Astrocyte (in vitro differentiated cells and primary cell): Measurements from ENCODE around the gene PPRC1. TPM values are rescaled to one million over a fixed set of nuclear protein-coding genes. Genes with fewer than 3 reads are reported as not detected.

ENCODE experiments used
- DNase-seq: peaks from one replicate; pipeline ENCODE4 v3.0.0-alpha.2; 2010; ENCODE audit warnings: low read depth
- FAIRE-seq: peaks from 2 replicates; lab custom pipeline; 2011; peaks lifted over from hg19 to GRCh38; lab: Jason Lieb, UNC
- H2AFZ ChIP-seq: 2 replicates; pipeline ENCODE4 v1.6.0; 2012; ENCODE audit warnings: low read depth, low read length, inconsistent platforms
- H3K27ac ChIP-seq: 2 replicates; pipeline ENCODE4 v1.5.1; 2011; ENCODE audit warnings: low read depth, low read length, inconsistent platforms
- H3K27me3 ChIP-seq: 2 replicates; pipeline ENCODE4 v1.6.0; 2011; ENCODE audit warnings: low read length, inconsistent platforms; ENCODE audit not compliant: insufficient read depth
- H3K36me3 ChIP-seq: 2 replicates; pipeline ENCODE4 v1.5.1; 2011; ENCODE audit warnings: low read length, inconsistent platforms; ENCODE audit not compliant: insufficient read depth
- H3K4me1 ChIP-seq: 2 replicates; pipeline ENCODE4 v1.5.1; 2011; ENCODE audit warnings: low read length, inconsistent platforms; ENCODE audit not compliant: insufficient read depth
- H3K4me2 ChIP-seq: 2 replicates; pipeline ENCODE4 v1.6.0; 2012; ENCODE audit warnings: low read length, inconsistent platforms
- H3K4me3 ChIP-seq: 2 replicates; pipeline ENCODE4 v1.5.1; 2011; ENCODE audit warnings: low read depth, mild to moderate bottlenecking, low read length, inconsistent platforms; ENCODE audit not compliant: insufficient read depth
- H3K79me2 ChIP-seq: 2 replicates; pipeline ENCODE4 v1.6.0; 2012; ENCODE audit warnings: mild to moderate bottlenecking, low read length, inconsistent platforms; ENCODE audit not compliant: insufficient read depth
- H3K9ac ChIP-seq: 2 replicates; pipeline ENCODE4 v1.6.0; 2012; ENCODE audit warnings: mild to moderate bottlenecking, low read length, inconsistent platforms
- H3K9me3 ChIP-seq: 2 replicates; pipeline ENCODE4 v1.5.1; 2012; ENCODE audit warnings: low read depth, mild to moderate bottlenecking, low read length, inconsistent platforms; ENCODE audit not compliant: insufficient read depth
- H4K20me1 ChIP-seq: 2 replicates; pipeline ENCODE4 v1.6.0; 2012; ENCODE audit warnings: low read length, inconsistent platforms; ENCODE audit not compliant: insufficient read depth
- H3K27ac Mint-ChIP-seq: one replicate; pipeline ENCODE4 v1.8.0; 2021; ENCODE audit warnings: mild to moderate bottlenecking, mixed read lengths; ENCODE audit not compliant: unreplicated experiment
- H3K27me3 Mint-ChIP-seq: one replicate; pipeline ENCODE4 v1.8.0; 2021; ENCODE audit warnings: low read depth, mixed read lengths; ENCODE audit not compliant: unreplicated experiment
- H3K36me3 Mint-ChIP-seq: one replicate; pipeline ENCODE4 v1.8.0; 2021; ENCODE audit warnings: low read depth, mixed read lengths; ENCODE audit not compliant: unreplicated experiment
- H3K4me1 Mint-ChIP-seq: one replicate; pipeline ENCODE4 v1.8.0; 2021; ENCODE audit warnings: low read depth, mixed read lengths; ENCODE audit not compliant: unreplicated experiment
- H3K4me3 Mint-ChIP-seq: one replicate; pipeline ENCODE4 v1.8.0; 2021; ENCODE audit warnings: mild to moderate bottlenecking, moderate library complexity, mixed read lengths; ENCODE audit not compliant: unreplicated experiment
- H3K9me3 Mint-ChIP-seq: one replicate; pipeline ENCODE4 v1.8.0; 2021; ENCODE audit warnings: mild to moderate bottlenecking, mixed read lengths; ENCODE audit not compliant: unreplicated experiment
- EZH2 ChIP-seq: IDR thresholded peaks from 2 replicates; pipeline ENCODE4 v1.6.1; 2012; ENCODE audit warnings: mild to moderate bottlenecking, low read length, inconsistent platforms; ENCODE audit not compliant: insufficient read depth
- total RNA-seq: library from RNA; stranded (reverse); gene quantifications from 2 replicates; pipeline ENCODE4 v1.2.1, GENCODE V29; 2021
- TF ChIP-seq, protein P1 (sequence below): IDR thresholded peaks from 2 replicates; pipeline ENCODE4 v1.5.1; 2011; ENCODE audit warnings: low read depth, mild to moderate bottlenecking, inconsistent platforms, low read length, moderate library complexity; ENCODE audit not compliant: insufficient read depth

The PPRC1 gene
- total RNA-seq, 1 donor from 2014 or later = 56.9 TPM

DNA sequence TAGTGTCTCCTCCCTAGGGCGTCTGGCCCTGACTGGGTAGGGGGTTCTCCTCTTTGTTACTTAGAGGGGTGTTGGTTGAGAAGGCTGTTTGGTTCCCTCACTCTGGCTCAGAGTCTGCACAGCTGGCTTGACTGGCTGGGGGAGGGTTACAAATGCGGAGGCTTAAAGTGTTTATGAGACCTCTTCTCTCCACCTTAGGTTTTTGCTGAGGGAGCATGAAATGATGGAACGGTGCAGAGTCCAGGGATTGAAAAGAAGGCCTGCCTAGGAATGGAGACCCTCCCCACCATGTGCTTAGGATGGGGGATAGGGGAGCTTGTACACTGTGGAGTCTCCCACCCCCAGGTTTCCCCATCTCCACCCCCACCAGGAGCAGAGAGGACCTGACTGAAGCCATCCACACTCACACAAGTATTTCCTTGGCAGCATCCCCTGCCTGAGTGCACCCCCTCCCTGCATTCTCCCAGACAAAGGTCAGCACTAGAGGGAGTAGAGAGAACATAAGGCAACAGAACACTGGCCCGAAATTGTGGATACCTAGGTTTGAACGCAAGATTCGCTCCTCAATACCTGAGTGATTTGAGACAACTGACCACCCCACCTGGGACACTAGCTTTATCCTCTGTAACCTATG is 11.0 kb upstream of the PPRC1 start:
- H3K79me2 ChIP-seq = peaks cover 30% of the 10 kb centered on the region
- DNase-seq = no peak
- no peak overlapping the region for H3K4me3 ChIP-seq
- H2AFZ ChIP-seq = peak overlapping the region; percentile 75
- peaks cover 6% of the 10 kb centered on the region for H4K20me1 ChIP-seq
- no peaks in the 10 kb centered on the region for H3K27me3 ChIP-seq
- Mint-ChIP-seq H3K27ac (peak overlapping the region; percentile 93), H3K4me3 (peak overlapping the region; percentile 89), H3K9me3 (no peaks in the 10 kb centered on the region), H3K36me3 (no peaks in the 10 kb centered on the region), H3K4me1 (peaks cover 29% of the 10 kb centered on the region), H3K27me3 (no peaks in the 10 kb centered on the region)
- H3K9ac ChIP-seq = no peak overlapping the region
- peak overlapping the region; percentile 99 for H3K4me2 ChIP-seq
- FAIRE-seq = peak; percentile 63
- H3K9me3 ChIP-seq = no peaks in the 10 kb centered on the region
- TF ChIP-seq, protein P1, sequence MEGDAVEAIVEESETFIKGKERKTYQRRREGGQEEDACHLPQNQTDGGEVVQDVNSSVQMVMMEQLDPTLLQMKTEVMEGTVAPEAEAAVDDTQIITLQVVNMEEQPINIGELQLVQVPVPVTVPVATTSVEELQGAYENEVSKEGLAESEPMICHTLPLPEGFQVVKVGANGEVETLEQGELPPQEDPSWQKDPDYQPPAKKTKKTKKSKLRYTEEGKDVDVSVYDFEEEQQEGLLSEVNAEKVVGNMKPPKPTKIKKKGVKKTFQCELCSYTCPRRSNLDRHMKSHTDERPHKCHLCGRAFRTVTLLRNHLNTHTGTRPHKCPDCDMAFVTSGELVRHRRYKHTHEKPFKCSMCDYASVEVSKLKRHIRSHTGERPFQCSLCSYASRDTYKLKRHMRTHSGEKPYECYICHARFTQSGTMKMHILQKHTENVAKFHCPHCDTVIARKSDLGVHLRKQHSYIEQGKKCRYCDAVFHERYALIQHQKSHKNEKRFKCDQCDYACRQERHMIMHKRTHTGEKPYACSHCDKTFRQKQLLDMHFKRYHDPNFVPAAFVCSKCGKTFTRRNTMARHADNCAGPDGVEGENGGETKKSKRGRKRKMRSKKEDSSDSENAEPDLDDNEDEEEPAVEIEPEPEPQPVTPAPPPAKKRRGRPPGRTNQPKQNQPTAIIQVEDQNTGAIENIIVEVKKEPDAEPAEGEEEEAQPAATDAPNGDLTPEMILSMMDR = no peak
- TF ChIP-seq EZH2 = no peak
- no peak overlapping the region for H3K27ac ChIP-seq
- H3K4me1 ChIP-seq = peaks cover 40% of the 10 kb centered on the region
- no peaks in the 10 kb centered on the region for H3K36me3 ChIP-seq

DNA sequence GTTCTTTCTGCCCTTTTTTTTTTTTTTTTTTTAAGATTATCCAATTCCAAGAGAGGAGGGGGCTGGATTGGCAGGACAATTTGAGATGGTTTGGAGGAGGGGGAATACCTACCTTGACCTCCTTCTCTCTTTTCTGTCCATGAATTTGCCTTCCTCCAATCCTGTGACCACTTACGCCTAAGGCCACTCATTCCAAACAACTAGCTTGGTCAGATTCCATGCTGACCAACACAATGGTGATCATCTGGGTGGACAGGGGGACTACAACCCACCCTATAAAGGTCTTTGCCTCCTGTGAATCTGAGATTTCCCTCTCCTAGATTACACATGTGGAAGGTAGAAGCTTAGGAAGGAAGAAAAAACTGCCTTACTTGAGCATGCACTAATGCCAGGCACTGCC is 10.4 kb upstream of the PPRC1 start:
- H3K9me3 ChIP-seq = no peaks in the 10 kb centered on the region
- H3K4me2 ChIP-seq = no peak overlapping the region
- H3K4me1 ChIP-seq = peaks cover 34% of the 10 kb centered on the region
- H3K27ac ChIP-seq = no peak overlapping the region
- H3K4me3 ChIP-seq = no peak overlapping the region
- FAIRE-seq = no peak
- no peak for DNase-seq
- H3K27ac Mint-ChIP-seq = no peak overlapping the region
- peaks cover 27% of the 10 kb centered on the region for H3K4me1 Mint-ChIP-seq
- peaks cover 3% of the 10 kb centered on the region for H4K20me1 ChIP-seq
- no peak overlapping the region for H2AFZ ChIP-seq
- H3K36me3 ChIP-seq = no peaks in the 10 kb centered on the region
- H3K4me3 Mint-ChIP-seq = peak overlapping the region; percentile 89
- no peak overlapping the region for H3K9ac ChIP-seq
- H3K9me3 Mint-ChIP-seq = no peaks in the 10 kb centered on the region
- H3K79me2 ChIP-seq = peaks cover 24% of the 10 kb centered on the region
- no peaks in the 10 kb centered on the region for H3K27me3 ChIP-seq
- no peak for TF ChIP-seq EZH2
- TF ChIP-seq, protein P1 = no peak
- H3K36me3 Mint-ChIP-seq = no peaks in the 10 kb centered on the region
- H3K27me3 Mint-ChIP-seq = no peaks in the 10 kb centered on the region

DNA sequence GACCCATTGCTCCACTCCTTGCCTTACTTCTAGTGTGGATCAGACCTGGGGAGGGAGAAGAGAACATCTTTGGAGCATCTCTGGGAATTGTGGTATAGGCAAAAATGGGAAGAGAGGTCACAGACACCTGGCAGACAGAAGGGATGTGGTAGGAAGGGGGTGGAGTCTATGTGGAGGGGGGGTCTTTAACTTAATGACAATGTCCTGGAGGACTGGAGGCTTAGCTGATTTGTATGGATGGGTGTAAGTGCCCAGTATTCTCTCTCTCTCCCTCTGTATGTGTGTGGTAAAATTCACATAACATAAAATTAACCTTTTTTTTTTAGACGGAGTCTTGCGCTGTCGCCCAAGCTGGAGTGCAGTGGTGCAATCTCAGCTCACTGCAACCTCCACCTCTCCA is 9.6 kb upstream of the PPRC1 start:
- TF ChIP-seq, protein P1 = no peak
- TF ChIP-seq EZH2 = no peak
- peaks cover 30% of the 10 kb centered on the region for H3K4me1 ChIP-seq
- no peak overlapping the region for H3K9ac ChIP-seq
- H3K4me3 Mint-ChIP-seq = no peak overlapping the region
- no peak overlapping the region for H3K27ac ChIP-seq
- H3K4me3 ChIP-seq = no peak overlapping the region
- no peak for DNase-seq
- no peak overlapping the region for H3K4me2 ChIP-seq
- no peaks in the 10 kb centered on the region for H3K9me3 ChIP-seq
- no peak for FAIRE-seq
- peaks cover 16% of the 10 kb centered on the region for H3K79me2 ChIP-seq
- no peaks in the 10 kb centered on the region for H3K27me3 Mint-ChIP-seq
- peaks cover 25% of the 10 kb centered on the region for H3K4me1 Mint-ChIP-seq
- no peaks in the 10 kb centered on the region for H3K27me3 ChIP-seq
- H3K36me3 Mint-ChIP-seq = no peaks in the 10 kb centered on the region
- H4K20me1 ChIP-seq = peaks cover under 1% of the 10 kb centered on the region
- H3K27ac Mint-ChIP-seq = no peak overlapping the region
- H2AFZ ChIP-seq = no peak overlapping the region
- no peaks in the 10 kb centered on the region for H3K36me3 ChIP-seq
- no peaks in the 10 kb centered on the region for H3K9me3 Mint-ChIP-seq
